ENCODE data around the gene AGAP5. TPM values are rescaled to one million over a fixed set of nuclear protein-coding genes. Genes with fewer than 3 reads are reported as not detected.

AGAP5 gene
- polyA plus RNA-seq, 1 of the 3 experiments (the other 2 are of a cell fraction) = 3.8 TPM

GRCh38 chr10:73649876-73650536 lies 47.9 kb downstream of the AGAP5 start (continued):
- TF ChIP-seq FOSL2 (IDR thresholded peaks at IDR 0.05; ENCODE audit: borderline replicate concordance, low read depth) (no peak), RXRA (IDR thresholded peaks at IDR 0.05; ENCODE audit: borderline replicate concordance, low read depth) (no peak), RCOR1 (IDR thresholded peaks at IDR 0.05; ENCODE audit: low read length) (no peak), JUND (IDR thresholded peaks at IDR 0.05) (no peak), NRF1 (IDR thresholded peaks at IDR 0.05; ENCODE audit: low read depth, low read length) (no peak), EZH2phosphoT487 (IDR thresholded peaks at IDR 0.05; ENCODE audit: borderline replicate concordance, low read depth) (no peak), TEAD4 (IDR thresholded peaks at IDR 0.05; ENCODE audit: borderline replicate concordance, insufficient read depth) (no peak), RFX5 (IDR thresholded peaks at IDR 0.05; ENCODE audit: low read length) (no peak), CHD2 (IDR thresholded peaks at IDR 0.05; ENCODE audit: low read length, partially characterized antibody) (no peak)
- TF ChIP-seq, protein P1, sequence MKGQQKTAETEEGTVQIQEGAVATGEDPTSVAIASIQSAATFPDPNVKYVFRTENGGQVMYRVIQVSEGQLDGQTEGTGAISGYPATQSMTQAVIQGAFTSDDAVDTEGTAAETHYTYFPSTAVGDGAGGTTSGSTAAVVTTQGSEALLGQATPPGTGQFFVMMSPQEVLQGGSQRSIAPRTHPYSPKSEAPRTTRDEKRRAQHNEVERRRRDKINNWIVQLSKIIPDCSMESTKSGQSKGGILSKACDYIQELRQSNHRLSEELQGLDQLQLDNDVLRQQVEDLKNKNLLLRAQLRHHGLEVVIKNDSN (IDR thresholded peaks at IDR 0.05; ENCODE audit: borderline replicate concordance, low read depth) = no peak

- Histone ChIP-seq H4K20me1 (ENCODE audit: insufficient read depth) (no peaks in the 10 kb centered on the region), H3K27me3 (ENCODE audit: insufficient read depth) (no peaks in the 10 kb centered on the region), H3K4me3 (ENCODE audit: low read depth in 2 of 2, low read length in 1 of 2) (0 out of 4 replicates have a peak overlapping the region, but pooled peaks of 1 of the 2 experiments have one; percentile 79), H3K27ac (ENCODE audit: low read depth in 2 of 2, low read length in 1 of 2) (no peak overlapping the region), H3K79me2 (ENCODE audit: insufficient read depth) (no peaks in the 10 kb centered on the region), H3K9me2 (no peaks in the 10 kb centered on the region), H2AFZ (ENCODE audit: low read depth) (no peak overlapping the region), H3K9me3 (no peaks in the 10 kb centered on the region), H3F3A (replicated peaks; ENCODE audit: insufficient read depth) (peaks cover 4% of the 10 kb centered on the region), H3K4me2 (peak overlapping the region; percentile 85; the same call in 1 of the 2 replicates), H3K9ac (no peak overlapping the region), H3K4me1 (ENCODE audit: control insufficient read depth in 1 of 2, insufficient read depth in 2 of 2, low read depth in 1 of 2, low read length in 1 of 2) (peaks cover 4 to 16% of the 10 kb centered on the region in 2 experiments; a peak in 1 of 4 replicates), H3K36me3 (replicated peaks in 1 of 2; ENCODE audit: control insufficient read depth in 1 of 2, insufficient read depth in 2 of 2, low read length in 1 of 2) (no peaks in the 10 kb centered on the region)
- DNase-seq = no peak
- TF ChIP-seq, protein P2, sequence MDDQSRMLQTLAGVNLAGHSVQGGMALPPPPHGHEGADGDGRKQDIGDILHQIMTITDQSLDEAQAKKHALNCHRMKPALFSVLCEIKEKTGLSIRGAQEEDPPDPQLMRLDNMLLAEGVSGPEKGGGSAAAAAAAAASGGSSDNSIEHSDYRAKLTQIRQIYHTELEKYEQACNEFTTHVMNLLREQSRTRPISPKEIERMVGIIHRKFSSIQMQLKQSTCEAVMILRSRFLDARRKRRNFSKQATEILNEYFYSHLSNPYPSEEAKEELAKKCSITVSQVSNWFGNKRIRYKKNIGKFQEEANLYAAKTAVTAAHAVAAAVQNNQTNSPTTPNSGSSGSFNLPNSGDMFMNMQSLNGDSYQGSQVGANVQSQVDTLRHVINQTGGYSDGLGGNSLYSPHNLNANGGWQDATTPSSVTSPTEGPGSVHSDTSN (IDR thresholded peaks at IDR 0.05) = peak; percentile 29; the same call in 1 of the 2 replicates
- no peak for TF ChIP-seq SMC3 (IDR thresholded peaks at IDR 0.05; ENCODE audit: low read depth, low read length)
- no peak for TF ChIP-seq NFIC (IDR thresholded peaks at IDR 0.05; ENCODE audit: borderline replicate concordance)
- CTCF ChIA-PET = interaction anchor here (1.2 to 17.2 kb wide), 2 partner anchors 16 to 120 kb away, joined by 3 to 216 read pairs; no protein-coding TSS in a partner anchor
- 71% methylated on average over 4 of the region's 4 CpGs for WGBS (ENCODE audit: low lambda C conversion rate)
- POLR2A ChIA-PET = interaction anchor here (1.3 to 1.4 kb wide), 2 partner anchors 95 to 397 kb away, joined by 4 to 8 read pairs; partner anchors contain the start of genes MRPS16 and SEC24C
These were observed 48.7 kb downstream of the AGAP5 start for GRCh38 chr10:73648975-73649829.
